ENCODE results near the gene FHIT. TPM values are rescaled to one million over a fixed set of nuclear protein-coding genes. Genes with fewer than 3 reads are reported as not detected.

Gene FHIT
- polyA plus RNA-seq, 1 of the 3 experiments (the other 2 are of a cell fraction), result 0.41 TPM

DNA sequence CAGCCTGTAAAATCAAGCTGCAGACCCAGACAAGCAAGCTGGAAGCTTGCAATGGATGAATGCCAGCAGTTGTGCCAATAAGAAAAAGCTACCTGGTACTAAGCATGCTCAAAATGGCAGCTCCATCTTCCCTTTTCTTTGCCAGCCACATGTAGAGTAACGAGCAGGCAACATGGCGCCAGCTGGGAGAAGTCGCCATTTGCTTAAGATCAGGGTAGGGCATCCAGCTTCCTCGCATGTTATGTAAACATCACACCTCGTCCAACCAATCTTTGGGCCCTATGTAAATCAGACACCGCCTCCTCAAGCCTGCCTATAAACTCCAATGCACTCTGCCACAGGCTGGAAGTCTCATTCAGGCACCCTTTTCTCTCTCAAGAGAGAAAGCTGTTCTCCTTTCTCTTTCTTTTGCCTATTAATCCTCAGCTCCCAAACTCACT, 973.9 kb downstream of the FHIT start:
- Histone ChIP-seq H3K9ac (no peak overlapping the region), H3K36me3 (replicated peaks in 1 of 2; ENCODE audit: control insufficient read depth in 1 of 2, insufficient read depth in 2 of 2, low read length in 1 of 2) (no peaks in the 10 kb centered on the region), H4K20me1 (ENCODE audit: insufficient read depth) (no peaks in the 10 kb centered on the region), H3K4me1 (ENCODE audit: control insufficient read depth in 1 of 2, insufficient read depth in 2 of 2, low read depth in 1 of 2, low read length in 1 of 2) (no peaks in the 10 kb centered on the region), H3K9me3 (no peaks in the 10 kb centered on the region), H3K4me2 (no peak overlapping the region), H3K4me3 (ENCODE audit: low read depth in 2 of 2, low read length in 1 of 2) (no peak overlapping the region), H3K9me2 (no peaks in the 10 kb centered on the region), H3K27me3 (ENCODE audit: insufficient read depth) (no peaks in the 10 kb centered on the region), H2AFZ (ENCODE audit: low read depth) (no peak overlapping the region), H3K79me2 (ENCODE audit: insufficient read depth) (no peaks in the 10 kb centered on the region), H3K27ac (ENCODE audit: low read depth in 2 of 2, low read length in 1 of 2) (no peak overlapping the region), H3F3A (replicated peaks; ENCODE audit: insufficient read depth) (no peaks in the 10 kb centered on the region)
- TF ChIP-seq RFX5 (IDR thresholded peaks at IDR 0.05; ENCODE audit: low read length), result no peak
- ChIA-PET CTCF (no interaction called here), POLR2A (no interaction called here)
- no peak for DNase-seq
- 68% methylated on average over 6 of the region's 6 CpGs for WGBS (ENCODE audit: low lambda C conversion rate)

DNA sequence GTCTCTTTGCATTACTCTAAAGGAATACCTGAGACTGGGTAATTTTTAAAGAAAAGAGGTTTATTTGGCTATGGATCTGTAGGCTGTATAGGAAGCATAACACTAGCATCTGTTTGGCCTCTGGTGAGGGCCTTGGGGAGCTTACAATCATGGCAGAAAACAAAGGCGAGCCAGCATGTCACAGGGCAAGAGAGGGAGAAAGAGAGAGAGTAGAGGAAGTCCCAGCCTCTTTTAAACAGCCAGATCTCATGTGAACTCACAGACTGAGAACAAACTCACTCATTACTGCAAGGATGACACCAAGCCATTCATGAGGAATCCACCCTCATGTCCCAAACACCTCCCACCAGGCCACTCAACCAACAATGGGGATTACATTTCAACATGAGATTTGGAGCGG, 974.6 kb downstream of the FHIT start:
- POLR2A ChIA-PET, result no interaction called here
- H3K9me2 ChIP-seq, result no peaks in the 10 kb centered on the region
- H3K4me2 ChIP-seq, result no peak overlapping the region
- H3K79me2 ChIP-seq (ENCODE audit: insufficient read depth), result no peaks in the 10 kb centered on the region
- H3F3A ChIP-seq (replicated peaks; ENCODE audit: insufficient read depth), result no peaks in the 10 kb centered on the region
- H2AFZ ChIP-seq (ENCODE audit: low read depth), result no peak overlapping the region
- no peak overlapping the region for H3K27ac ChIP-seq (ENCODE audit: low read depth in 2 of 2, low read length in 1 of 2)
- no peak for TF ChIP-seq IRF3 (IDR thresholded peaks at IDR 0.05; ENCODE audit: low read depth, low read length)
- no peak for TF ChIP-seq MEF2A (IDR thresholded peaks at IDR 0.05; ENCODE audit: borderline replicate concordance, low read depth)
- no peak for TF ChIP-seq EP300 (IDR thresholded peaks at IDR 0.05; ENCODE audit: borderline replicate concordance in 1 of 2, low read depth in 1 of 2, low read length in 1 of 2)
- no peak for TF ChIP-seq FOSL2 (IDR thresholded peaks at IDR 0.05; ENCODE audit: borderline replicate concordance, low read depth)
- TF ChIP-seq SMC3 (IDR thresholded peaks at IDR 0.05; ENCODE audit: low read depth, low read length), result no peak
- TF ChIP-seq, protein P1, sequence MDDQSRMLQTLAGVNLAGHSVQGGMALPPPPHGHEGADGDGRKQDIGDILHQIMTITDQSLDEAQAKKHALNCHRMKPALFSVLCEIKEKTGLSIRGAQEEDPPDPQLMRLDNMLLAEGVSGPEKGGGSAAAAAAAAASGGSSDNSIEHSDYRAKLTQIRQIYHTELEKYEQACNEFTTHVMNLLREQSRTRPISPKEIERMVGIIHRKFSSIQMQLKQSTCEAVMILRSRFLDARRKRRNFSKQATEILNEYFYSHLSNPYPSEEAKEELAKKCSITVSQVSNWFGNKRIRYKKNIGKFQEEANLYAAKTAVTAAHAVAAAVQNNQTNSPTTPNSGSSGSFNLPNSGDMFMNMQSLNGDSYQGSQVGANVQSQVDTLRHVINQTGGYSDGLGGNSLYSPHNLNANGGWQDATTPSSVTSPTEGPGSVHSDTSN (IDR thresholded peaks at IDR 0.05), result no peak
- no peak for TF ChIP-seq FOXM1 (IDR thresholded peaks at IDR 0.05; ENCODE audit: low read depth)
- TF ChIP-seq, protein P2, sequence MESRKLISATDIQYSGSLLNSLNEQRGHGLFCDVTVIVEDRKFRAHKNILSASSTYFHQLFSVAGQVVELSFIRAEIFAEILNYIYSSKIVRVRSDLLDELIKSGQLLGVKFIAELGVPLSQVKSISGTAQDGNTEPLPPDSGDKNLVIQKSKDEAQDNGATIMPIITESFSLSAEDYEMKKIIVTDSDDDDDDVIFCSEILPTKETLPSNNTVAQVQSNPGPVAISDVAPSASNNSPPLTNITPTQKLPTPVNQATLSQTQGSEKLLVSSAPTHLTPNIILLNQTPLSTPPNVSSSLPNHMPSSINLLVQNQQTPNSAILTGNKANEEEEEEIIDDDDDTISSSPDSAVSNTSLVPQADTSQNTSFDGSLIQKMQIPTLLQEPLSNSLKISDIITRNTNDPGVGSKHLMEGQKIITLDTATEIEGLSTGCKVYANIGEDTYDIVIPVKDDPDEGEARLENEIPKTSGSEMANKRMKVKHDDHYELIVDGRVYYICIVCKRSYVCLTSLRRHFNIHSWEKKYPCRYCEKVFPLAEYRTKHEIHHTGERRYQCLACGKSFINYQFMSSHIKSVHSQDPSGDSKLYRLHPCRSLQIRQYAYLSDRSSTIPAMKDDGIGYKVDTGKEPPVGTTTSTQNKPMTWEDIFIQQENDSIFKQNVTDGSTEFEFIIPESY (IDR thresholded peaks at IDR 0.05; ENCODE audit: borderline replicate concordance, low read depth), result no peak
- TF ChIP-seq NRF1 (IDR thresholded peaks at IDR 0.05; ENCODE audit: low read depth, low read length), result no peak
- no peak for TF ChIP-seq FOXJ3 (CRISPR knock-in tag; IDR thresholded peaks at IDR 0.05)
- TF ChIP-seq, protein P3, sequence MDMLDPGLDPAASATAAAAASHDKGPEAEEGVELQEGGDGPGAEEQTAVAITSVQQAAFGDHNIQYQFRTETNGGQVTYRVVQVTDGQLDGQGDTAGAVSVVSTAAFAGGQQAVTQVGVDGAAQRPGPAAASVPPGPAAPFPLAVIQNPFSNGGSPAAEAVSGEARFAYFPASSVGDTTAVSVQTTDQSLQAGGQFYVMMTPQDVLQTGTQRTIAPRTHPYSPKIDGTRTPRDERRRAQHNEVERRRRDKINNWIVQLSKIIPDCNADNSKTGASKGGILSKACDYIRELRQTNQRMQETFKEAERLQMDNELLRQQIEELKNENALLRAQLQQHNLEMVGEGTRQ (IDR thresholded peaks at IDR 0.05; ENCODE audit: borderline replicate concordance, low read depth, low read length), result no peak
- no peak for TF ChIP-seq RAD21 (IDR thresholded peaks at IDR 0.05; ENCODE audit: low read length)
- TF ChIP-seq TAF1 (IDR thresholded peaks at IDR 0.05; ENCODE audit: borderline replicate concordance, low read depth, low read length), result no peak
- no peak for TF ChIP-seq RFX5 (IDR thresholded peaks at IDR 0.05; ENCODE audit: low read length)
- no peak for TF ChIP-seq RXRA (IDR thresholded peaks at IDR 0.05; ENCODE audit: borderline replicate concordance, low read depth)
- no peak for TF ChIP-seq CHD2 (IDR thresholded peaks at IDR 0.05; ENCODE audit: low read length, partially characterized antibody)
- no peak for TF ChIP-seq EZH2phosphoT487 (IDR thresholded peaks at IDR 0.05; ENCODE audit: borderline replicate concordance, low read depth)
- no peak for TF ChIP-seq NFIC (IDR thresholded peaks at IDR 0.05; ENCODE audit: borderline replicate concordance)
- TF ChIP-seq GABPA (IDR thresholded peaks at IDR 0.05; ENCODE audit: low read depth), result no peak
- CTCF ChIA-PET, result no interaction called here
- H3K9me3 ChIP-seq, result no peaks in the 10 kb centered on the region
- H3K9ac ChIP-seq, result no peak overlapping the region
- no peak overlapping the region for H3K4me3 ChIP-seq (ENCODE audit: low read depth in 2 of 2, low read length in 1 of 2)
- WGBS (ENCODE audit: low lambda C conversion rate), result 28% methylated on average over 2 of the region's 2 CpGs
- no peaks in the 10 kb centered on the region for H3K27me3 ChIP-seq (ENCODE audit: insufficient read depth)
- no peaks in the 10 kb centered on the region for H4K20me1 ChIP-seq (ENCODE audit: insufficient read depth)
- H3K36me3 ChIP-seq (replicated peaks in 1 of 2; ENCODE audit: control insufficient read depth in 1 of 2, insufficient read depth in 2 of 2, low read length in 1 of 2), result no peaks in the 10 kb centered on the region
- H3K4me1 ChIP-seq (ENCODE audit: control insufficient read depth in 1 of 2, insufficient read depth in 2 of 2, low read depth in 1 of 2, low read length in 1 of 2), result no peaks in the 10 kb centered on the region
- DNase-seq, result no peak
